ENCODE measurements around the gene PIPOX.

GRCh38 chr17:29070308-29070707, 27.4 kb downstream of the PIPOX start:
- TF ChIP-seq CTCF (IDR thresholded peaks at IDR 0.05), result no peak
- no peak for TF ChIP-seq POLR2A (IDR thresholded peaks at IDR 0.05)
- no peak for TF ChIP-seq POLR2AphosphoS5 (IDR thresholded peaks at IDR 0.05)
